GM12874 (cell line): ENCODE results near the gene FAM124A.

Experiments used
- TF ChIP-seq, protein P1 (sequence below): IDR thresholded peaks from 2 replicates; pipeline ENCODE4 v1.5.1; 2011; ENCODE audit warnings: low read depth, mild to moderate bottlenecking, control low read depth, low read length, moderate library complexity; ENCODE audit not compliant: insufficient read depth

Gene FAM124A

DNA sequence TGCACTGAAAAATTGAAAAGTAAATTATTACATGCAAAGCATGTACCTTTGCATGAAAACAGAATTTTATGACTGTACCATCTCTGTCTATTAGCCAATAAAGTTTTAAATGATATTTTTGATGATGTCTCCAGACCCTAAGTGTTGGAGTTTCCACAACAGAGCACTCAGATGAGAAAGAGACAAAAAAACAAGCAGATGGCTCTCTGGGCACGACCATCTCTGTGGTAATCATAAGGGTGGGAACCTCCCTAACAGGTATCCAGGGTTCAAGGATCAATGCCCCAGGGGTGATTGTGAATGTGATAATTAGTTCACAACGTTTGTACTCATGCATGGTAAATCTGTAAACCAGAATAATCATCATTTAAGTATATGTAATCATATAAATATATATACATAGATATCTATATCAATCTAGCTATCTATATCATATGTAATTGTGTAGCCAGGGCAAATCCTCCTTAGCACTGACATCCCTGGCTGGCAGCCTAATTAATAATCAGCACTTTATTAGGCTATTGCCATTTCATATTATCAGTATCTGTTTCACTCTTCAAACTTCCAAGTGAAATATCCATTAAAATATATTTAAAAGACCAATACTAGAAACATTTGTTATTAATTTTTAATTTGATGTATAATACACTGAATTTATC lies 41.2 kb upstream of the FAM124A start:
- TF ChIP-seq, protein P1, sequence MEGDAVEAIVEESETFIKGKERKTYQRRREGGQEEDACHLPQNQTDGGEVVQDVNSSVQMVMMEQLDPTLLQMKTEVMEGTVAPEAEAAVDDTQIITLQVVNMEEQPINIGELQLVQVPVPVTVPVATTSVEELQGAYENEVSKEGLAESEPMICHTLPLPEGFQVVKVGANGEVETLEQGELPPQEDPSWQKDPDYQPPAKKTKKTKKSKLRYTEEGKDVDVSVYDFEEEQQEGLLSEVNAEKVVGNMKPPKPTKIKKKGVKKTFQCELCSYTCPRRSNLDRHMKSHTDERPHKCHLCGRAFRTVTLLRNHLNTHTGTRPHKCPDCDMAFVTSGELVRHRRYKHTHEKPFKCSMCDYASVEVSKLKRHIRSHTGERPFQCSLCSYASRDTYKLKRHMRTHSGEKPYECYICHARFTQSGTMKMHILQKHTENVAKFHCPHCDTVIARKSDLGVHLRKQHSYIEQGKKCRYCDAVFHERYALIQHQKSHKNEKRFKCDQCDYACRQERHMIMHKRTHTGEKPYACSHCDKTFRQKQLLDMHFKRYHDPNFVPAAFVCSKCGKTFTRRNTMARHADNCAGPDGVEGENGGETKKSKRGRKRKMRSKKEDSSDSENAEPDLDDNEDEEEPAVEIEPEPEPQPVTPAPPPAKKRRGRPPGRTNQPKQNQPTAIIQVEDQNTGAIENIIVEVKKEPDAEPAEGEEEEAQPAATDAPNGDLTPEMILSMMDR = no peak

DNA sequence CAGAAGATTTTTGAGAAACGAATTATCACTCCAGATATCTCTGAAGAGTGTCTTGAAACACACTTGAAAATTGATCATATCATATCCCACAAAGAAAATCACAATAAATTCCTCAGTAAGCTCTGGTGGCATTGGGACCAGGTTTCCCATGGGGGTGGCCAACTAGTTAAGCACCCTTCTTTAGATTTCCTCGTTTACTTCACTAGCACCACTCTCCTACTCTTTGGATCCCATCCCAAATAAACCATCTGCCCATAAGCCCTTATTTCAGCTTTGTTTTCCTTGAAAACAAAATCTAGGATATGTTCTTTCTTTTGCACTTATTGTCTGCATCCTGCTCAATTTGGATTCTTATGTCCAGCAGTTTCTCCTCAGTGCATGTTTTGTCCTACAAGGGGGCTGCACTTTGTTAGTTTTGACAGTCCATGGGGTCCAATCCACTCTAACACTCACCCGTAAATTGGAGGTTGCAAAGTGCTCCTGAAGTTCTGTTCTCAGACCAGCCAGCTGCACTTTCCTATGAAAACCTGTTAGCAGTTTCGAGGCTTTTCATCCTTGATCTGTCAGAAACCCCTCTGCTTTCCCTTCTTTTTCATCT lies 40.3 kb upstream of the FAM124A start:
- TF ChIP-seq, protein P1 = no peak

DNA sequence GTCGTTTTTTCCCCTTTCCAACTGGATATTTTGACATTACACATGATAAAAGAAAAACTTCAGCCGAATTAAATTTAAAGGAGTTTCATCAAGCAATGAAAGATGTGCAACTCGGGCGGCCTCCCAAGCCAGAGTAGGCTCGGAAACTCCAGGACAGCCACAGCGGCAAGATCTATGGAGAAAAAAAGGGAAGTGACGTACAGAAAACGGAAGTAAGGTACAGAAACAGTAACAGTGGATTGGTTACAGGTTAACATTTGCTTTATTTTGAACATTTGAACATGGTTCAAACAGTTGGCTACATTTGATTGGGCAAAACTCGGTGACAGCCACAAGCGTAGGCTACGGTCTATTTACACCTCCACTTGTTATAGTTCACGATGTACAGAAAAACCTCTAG lies 30.5 kb upstream of the FAM124A start:
- TF ChIP-seq, protein P1 = no peak

- TF ChIP-seq, protein P1 = no peak
These were observed 29.9 kb upstream of the FAM124A start for GRCh38 chr13:51192348-51192747.

DNA sequence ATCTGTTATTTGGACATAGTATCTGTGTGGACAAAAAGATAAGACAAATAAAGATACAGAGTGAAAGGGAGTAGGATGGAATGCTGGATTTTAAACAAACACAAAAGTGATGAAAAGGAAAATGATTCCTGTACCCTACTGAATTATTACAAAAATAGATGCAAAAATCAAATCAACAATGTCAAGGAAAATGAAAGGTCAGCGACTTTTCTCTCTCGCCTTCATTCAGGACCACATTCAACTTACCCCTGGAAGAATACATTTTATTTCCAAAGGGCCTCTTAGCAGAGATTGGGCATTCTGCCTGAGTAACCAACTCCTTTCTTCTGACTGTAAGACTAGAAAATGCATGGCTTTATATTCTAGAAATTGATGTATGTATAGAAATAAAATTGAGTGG lies 28.8 kb upstream of the FAM124A start:
- TF ChIP-seq, protein P1 = no peak

DNA sequence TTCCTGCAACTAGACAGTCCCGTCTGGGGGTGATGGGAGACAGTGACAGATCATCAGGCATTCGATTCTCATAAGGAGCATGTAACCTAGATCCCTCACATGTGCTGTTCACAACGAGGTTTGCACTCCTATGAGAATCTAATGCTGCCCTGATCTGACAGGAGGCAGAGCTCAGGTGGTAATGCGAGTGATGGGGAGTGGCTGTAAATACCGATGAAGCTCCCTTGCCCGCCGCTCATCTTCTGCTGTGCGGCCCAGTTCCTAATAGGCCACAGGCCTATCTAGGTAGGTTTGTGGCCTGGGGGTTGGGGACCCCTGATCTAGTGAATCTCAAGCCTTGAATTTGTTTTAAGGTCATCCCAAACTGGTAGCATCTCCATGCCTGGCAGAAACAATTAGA lies 27.3 kb upstream of the FAM124A start:
- TF ChIP-seq, protein P1 = no peak

- TF ChIP-seq, protein P1 = no peak
These were observed 20.3 kb upstream of the FAM124A start for GRCh38 chr13:51201886-51202285.
